Caco-2 (cell line): Measurements from ENCODE around the gene CDAN1. TPM values are rescaled to one million over a fixed set of nuclear protein-coding genes. Genes with fewer than 3 reads are reported as not detected.
A peak's percentile ranks its signal among the peaks of the same experiment; 100 is the strongest.

Source experiments
- BruUV-seq: library from RNA; stranded (reverse); fragments of 400-500 nt; replicated peaks from 2 replicates; lab custom pipeline; 2021; lab: Mats Ljungman, UMichigan
- CTCF ChIA-PET: fragments of 300-600 bp; sonication (Branson Sonifier 250); formaldehyde crosslinking; loops from one replicate; lab custom pipeline; 2022; ENCODE audit warnings: antibody characterized with exemption; lab: Charles Lee
- POLR2A ChIA-PET: fragments of 300-600 bp; sonication (Branson Sonifier 250); formaldehyde crosslinking; loops from one replicate; lab custom pipeline; 2022; ENCODE audit warnings: antibody characterized with exemption; lab: Charles Lee
- DNase-seq, 2 experiments: peaks; one replicate each; pipeline versions ENCODE4 v3.0.0 to v3.0.0-alpha.2; 2020 to 2022
- H3K27me3 ChIP-seq: replicated peaks from 2 replicates; pipeline ENCODE4 v1.6.0; 2011; ENCODE audit warnings: low read length; ENCODE audit not compliant: control insufficient read depth, insufficient read depth
- H3K36me3 ChIP-seq: 2 replicates; pipeline ENCODE4 v1.5.1; 2011; ENCODE audit warnings: low read length; ENCODE audit not compliant: control insufficient read depth, insufficient read depth
- H3K4me1 ChIP-seq: fragments of 250-450 bp; sonication (Bioruptor Pico); 2 replicates; pipeline ENCODE4 v1.5.1; 2020; ENCODE audit warnings: mild to moderate bottlenecking
- H3K4me3 ChIP-seq: 2 replicates; pipeline ENCODE4 v1.5.1; 2011; ENCODE audit warnings: low read depth, mild to moderate bottlenecking, control low read depth, low read length
- H3K9me3 ChIP-seq: fragments of 250-450 bp; sonication (Bioruptor Pico); 2 replicates; pipeline ENCODE4 v1.5.1; 2020; ENCODE audit warnings: mild to moderate bottlenecking, moderate library complexity
- H3K27ac Mint-ChIP-seq: one replicate; pipeline ENCODE4 v1.8.0; 2022; ENCODE audit warnings: mixed read lengths; ENCODE audit not compliant: unreplicated experiment
- H3K27me3 Mint-ChIP-seq: one replicate; pipeline ENCODE4 v1.8.0; 2022; ENCODE audit warnings: mixed read lengths; ENCODE audit not compliant: insufficient read depth, unreplicated experiment
- H3K36me3 Mint-ChIP-seq: one replicate; pipeline ENCODE4 v1.8.0; 2022; ENCODE audit warnings: mild to moderate bottlenecking, mixed read lengths; ENCODE audit not compliant: insufficient read depth, unreplicated experiment
- H3K4me1 Mint-ChIP-seq: one replicate; pipeline ENCODE4 v1.8.0; 2022; ENCODE audit warnings: low read depth, mixed read lengths; ENCODE audit not compliant: unreplicated experiment
- H3K4me3 Mint-ChIP-seq: one replicate; pipeline ENCODE4 v1.8.0; 2022; ENCODE audit warnings: mild to moderate bottlenecking, moderate library complexity, mixed read lengths; ENCODE audit not compliant: unreplicated experiment
- H3K9me3 Mint-ChIP-seq: one replicate; pipeline ENCODE4 v1.8.0; 2022; ENCODE audit warnings: mixed read lengths; ENCODE audit not compliant: unreplicated experiment
- intact Hi-C: fragments of 100-400 bp; cut with micrococcal nuclease; formaldehyde crosslinking; loops from one replicate; pipeline ENCODE4 v1.10.0; 2022; ENCODE audit not compliant: unreplicated experiment
- total RNA-seq: library from RNA; stranded (reverse); gene quantifications from 2 replicates; pipeline ENCODE4 v1.2.3, GENCODE V29; 2022
- TF ChIP-seq, protein P1 (sequence below), 2 experiments: fragments of 200-600 bp in 1 of 2; IDR thresholded peaks; 1 replicate in 1 of 2; 2 replicates in 1 of 2; pipeline versions ENCODE4 v1.5.1 to v1.8.0; 2011 to 2022; ENCODE audit warnings: antibody characterized with exemption in 1 of 2, control low read depth in 1 of 2, inconsistent platforms in 1 of 2, low read depth in 1 of 2, low read length in 1 of 2, mild to moderate bottlenecking in 1 of 2, moderate library complexity in 1 of 2; ENCODE audit not compliant: insufficient read depth in 1 of 2, severe bottlenecking in 1 of 2, unreplicated experiment in 1 of 2

The CDAN1 gene
- total RNA-seq, 1 experiment from 2014 or later: 29.4 TPM

DNA sequence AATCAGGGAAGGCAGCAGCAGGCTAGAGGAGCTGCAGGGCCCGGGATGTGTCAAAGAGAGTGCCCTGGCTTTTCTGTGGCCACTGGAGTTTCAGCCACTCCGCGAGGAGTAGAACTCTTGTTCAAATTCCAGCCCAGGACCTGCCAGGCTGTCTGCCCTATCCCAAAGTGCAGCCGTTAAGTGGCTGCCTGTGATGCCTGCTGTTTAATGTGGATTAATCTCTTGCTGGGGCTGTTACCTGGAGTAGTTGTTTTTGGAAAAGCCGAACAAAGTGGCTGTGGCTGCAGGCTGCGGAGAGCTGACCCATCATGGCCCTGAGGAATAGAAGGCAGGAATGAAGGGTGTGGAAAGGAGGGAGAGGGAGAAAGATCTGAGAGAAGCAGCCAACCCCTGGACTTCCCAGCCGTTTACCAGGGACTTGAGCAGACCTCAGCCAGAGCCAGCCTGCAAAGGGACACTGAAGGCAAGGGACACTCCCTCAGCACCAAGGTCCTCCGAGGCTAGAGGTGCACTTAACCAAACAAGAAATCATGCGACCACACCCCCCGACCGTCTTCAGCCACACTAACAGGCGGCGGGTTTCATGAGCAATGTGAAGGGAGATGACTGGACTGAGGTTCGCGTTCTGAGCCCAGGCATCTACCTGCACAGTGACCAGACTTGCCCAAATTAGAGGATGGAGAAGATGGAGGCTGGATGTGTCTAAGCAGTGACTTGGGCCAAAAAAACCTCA, 4.7 kb downstream of the CDAN1 start:
- no peaks in the 10 kb centered on the region for H3K27me3 Mint-ChIP-seq
- no TSS peak for BruUV-seq

DNA sequence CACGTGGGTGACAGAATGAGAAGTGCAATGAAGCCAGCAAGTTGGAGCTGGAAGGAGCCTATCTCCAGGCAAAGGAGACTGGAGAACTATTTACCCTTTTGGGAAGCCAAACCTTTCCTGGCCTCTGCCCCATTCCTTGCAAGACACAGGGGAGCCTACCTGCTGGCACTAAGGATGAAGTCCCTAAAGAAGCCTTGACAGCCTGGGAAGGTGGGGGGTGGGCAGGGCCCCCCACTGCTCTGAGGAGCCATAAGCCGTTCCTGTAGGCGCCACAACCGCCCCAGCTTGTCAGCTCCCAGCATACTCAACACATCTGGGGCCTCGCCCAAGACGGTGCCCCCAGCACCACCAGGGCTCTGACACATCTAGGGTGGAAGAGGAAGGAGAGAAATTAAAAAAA, 5.5 kb downstream of the CDAN1 start:
- Mint-ChIP-seq H3K36me3 (peaks cover 62% of the 10 kb centered on the region), H3K27ac (peak overlapping the region; percentile 43), H3K27me3 (no peaks in the 10 kb centered on the region), H3K9me3 (no peaks in the 10 kb centered on the region), H3K4me1 (no peaks in the 10 kb centered on the region), H3K4me3 (no peak overlapping the region)
- POLR2A ChIA-PET: no interaction called here
- Histone ChIP-seq H3K36me3 (peaks cover 4% of the 10 kb centered on the region), H3K4me1 (no peaks in the 10 kb centered on the region), H3K9me3 (no peaks in the 10 kb centered on the region), H3K4me3 (no peak overlapping the region), H3K27me3 (no peaks in the 10 kb centered on the region)
- intact Hi-C loops: no loop called here
- CTCF ChIA-PET: no interaction called here
- BruUV-seq: no TSS peak
- TF ChIP-seq, protein P1, sequence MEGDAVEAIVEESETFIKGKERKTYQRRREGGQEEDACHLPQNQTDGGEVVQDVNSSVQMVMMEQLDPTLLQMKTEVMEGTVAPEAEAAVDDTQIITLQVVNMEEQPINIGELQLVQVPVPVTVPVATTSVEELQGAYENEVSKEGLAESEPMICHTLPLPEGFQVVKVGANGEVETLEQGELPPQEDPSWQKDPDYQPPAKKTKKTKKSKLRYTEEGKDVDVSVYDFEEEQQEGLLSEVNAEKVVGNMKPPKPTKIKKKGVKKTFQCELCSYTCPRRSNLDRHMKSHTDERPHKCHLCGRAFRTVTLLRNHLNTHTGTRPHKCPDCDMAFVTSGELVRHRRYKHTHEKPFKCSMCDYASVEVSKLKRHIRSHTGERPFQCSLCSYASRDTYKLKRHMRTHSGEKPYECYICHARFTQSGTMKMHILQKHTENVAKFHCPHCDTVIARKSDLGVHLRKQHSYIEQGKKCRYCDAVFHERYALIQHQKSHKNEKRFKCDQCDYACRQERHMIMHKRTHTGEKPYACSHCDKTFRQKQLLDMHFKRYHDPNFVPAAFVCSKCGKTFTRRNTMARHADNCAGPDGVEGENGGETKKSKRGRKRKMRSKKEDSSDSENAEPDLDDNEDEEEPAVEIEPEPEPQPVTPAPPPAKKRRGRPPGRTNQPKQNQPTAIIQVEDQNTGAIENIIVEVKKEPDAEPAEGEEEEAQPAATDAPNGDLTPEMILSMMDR (IDR thresholded peaks at IDR 0.05; ENCODE audit: insufficient read depth in 1 of 2, low read depth in 1 of 2, low read length in 1 of 2, severe bottlenecking in 1 of 2, unreplicated experiment in 1 of 2): no peak
- no peak for DNase-seq

More for the DNA sequence above, 4.7 kb downstream of the CDAN1 start:
- no peak overlapping the region for H3K4me3 ChIP-seq
- H3K4me3 Mint-ChIP-seq: no peak overlapping the region
- H3K36me3 Mint-ChIP-seq: peaks cover 60% of the 10 kb centered on the region
- TF ChIP-seq, protein P1 (IDR thresholded peaks at IDR 0.05; ENCODE audit: insufficient read depth in 1 of 2, low read depth in 1 of 2, low read length in 1 of 2, severe bottlenecking in 1 of 2, unreplicated experiment in 1 of 2): no peak
- H3K9me3 Mint-ChIP-seq: no peaks in the 10 kb centered on the region
- no peaks in the 10 kb centered on the region for H3K4me1 Mint-ChIP-seq
- H3K27me3 ChIP-seq: no peaks in the 10 kb centered on the region
- ChIA-PET CTCF (no interaction called here), POLR2A (no interaction called here)
- no peaks in the 10 kb centered on the region for H3K9me3 ChIP-seq
- peak overlapping the region; percentile 43 for H3K27ac Mint-ChIP-seq
- no peak for DNase-seq
- no peaks in the 10 kb centered on the region for H3K4me1 ChIP-seq
- intact Hi-C loops: no loop called here
- peaks cover 4% of the 10 kb centered on the region for H3K36me3 ChIP-seq

DNA sequence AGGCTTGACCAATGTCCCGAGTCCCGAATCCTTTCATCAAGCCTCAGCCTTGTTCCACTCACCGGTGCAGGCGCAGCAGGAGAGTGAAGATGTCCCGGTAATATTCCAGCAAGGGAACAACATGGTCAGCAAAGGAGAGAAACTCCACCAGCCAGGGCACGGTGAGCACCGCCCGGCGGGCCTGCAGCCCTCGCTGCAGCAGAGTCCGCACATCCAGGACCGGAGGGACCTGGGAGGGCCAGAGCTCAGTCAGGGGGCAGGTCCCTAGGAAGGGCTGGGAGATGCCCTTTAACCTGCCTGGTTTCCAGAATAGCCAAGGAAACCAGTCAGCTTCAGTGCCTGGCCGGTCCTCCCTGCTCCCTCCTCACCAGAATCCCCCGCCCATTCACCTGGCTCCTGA, 6.4 kb downstream of the CDAN1 start:
- peaks cover 58% of the 10 kb centered on the region for H3K36me3 Mint-ChIP-seq
- no peak for DNase-seq
- no peak overlapping the region for H3K4me3 Mint-ChIP-seq
- no peaks in the 10 kb centered on the region for H3K27me3 ChIP-seq
- no peaks in the 10 kb centered on the region for H3K27me3 Mint-ChIP-seq
- no peaks in the 10 kb centered on the region for H3K9me3 ChIP-seq
- intact Hi-C loops: no loop called here
- POLR2A ChIA-PET: no interaction called here
- no peaks in the 10 kb centered on the region for H3K4me1 Mint-ChIP-seq
- TF ChIP-seq, protein P1 (IDR thresholded peaks at IDR 0.05; ENCODE audit: insufficient read depth in 1 of 2, low read depth in 1 of 2, low read length in 1 of 2, severe bottlenecking in 1 of 2, unreplicated experiment in 1 of 2): no peak
- CTCF ChIA-PET: interaction anchor here (0.6 kb wide), 1 partner anchor 1834 kb away, joined by 3 read pairs; no protein-coding TSS in a partner anchor
- H3K36me3 ChIP-seq: peaks cover 4% of the 10 kb centered on the region
- no peak overlapping the region for H3K27ac Mint-ChIP-seq
- no peak overlapping the region for H3K4me3 ChIP-seq
- BruUV-seq: no TSS peak
- H3K9me3 Mint-ChIP-seq: no peaks in the 10 kb centered on the region
- H3K4me1 ChIP-seq: no peaks in the 10 kb centered on the region
